ENCODE results near the gene KCNMA1. TPM values are rescaled to one million over a fixed set of nuclear protein-coding genes. Genes with fewer than 3 reads are reported as not detected.

Gene KCNMA1
- total and polyA plus RNA-seq, 10 donors = 9.3 to 114 (median 51.5) TPM

- Histone ChIP-seq H3K27me3 (replicated peaks in 1 of 7) (peaks cover 0 to 45% (median 0%) of the 10 kb centered on the region in 7 donors), H3K36me3 (no peaks in the 10 kb centered on the region), H3K4me3 (no peak overlapping the region), H3K27ac (no peak overlapping the region), H3K4me1 (no peaks in the 10 kb centered on the region), H3K9me3 (no peaks in the 10 kb centered on the region)
- intact Hi-C loops (cut with DNase I; ENCODE audit: low total_unique reads) = no loop called here
- TF ChIP-seq CTCF (IDR thresholded peaks at IDR 0.05 in 8 of 11, conservative IDR thresholded peaks at IDR 0.05 in 3 of 11) = no peak
- no peak for TF ChIP-seq POLR2A (IDR thresholded peaks at IDR 0.05)
- no peak for TF ChIP-seq POLR2AphosphoS5 (IDR thresholded peaks at IDR 0.05)
- WGBS, 5 donors = 73 to 83% (median 81%) methylated on average over 3 of the region's 3 CpGs
- DNase-seq = no peak
Observed at GRCh38 chr10:77401683-77402082, 235.9 kb downstream of the KCNMA1 start.

- Histone ChIP-seq H3K4me1 (no peaks in the 10 kb centered on the region), H3K27ac (no peak overlapping the region), H3K9me3 (no peaks in the 10 kb centered on the region), H3K36me3 (no peaks in the 10 kb centered on the region), H3K27me3 (replicated peaks in 1 of 7) (peaks cover 0 to 35% (median 0%) of the 10 kb centered on the region in 7 donors), H3K4me3 (no peak overlapping the region)
- no peak for DNase-seq
- no peak for TF ChIP-seq POLR2A (IDR thresholded peaks at IDR 0.05)
- TF ChIP-seq CTCF (IDR thresholded peaks at IDR 0.05 in 8 of 11, conservative IDR thresholded peaks at IDR 0.05 in 3 of 11) = no peak
- TF ChIP-seq POLR2AphosphoS5 (IDR thresholded peaks at IDR 0.05) = no peak
- intact Hi-C loops (cut with DNase I; ENCODE audit: low total_unique reads) = no loop called here
- WGBS, 5 donors = 85 to 94% (median 88%) methylated on average over 4 of the region's 4 CpGs
Observed at GRCh38 chr10:77400033-77400432, 237.6 kb downstream of the KCNMA1 start.

- no peak overlapping the region for H3K4me3 ChIP-seq
- no peaks in the 10 kb centered on the region for H3K4me1 ChIP-seq
- peaks cover 0 to 34% (median 0%) of the 10 kb centered on the region in 7 donors for H3K27me3 ChIP-seq (replicated peaks in 1 of 7)
- H3K36me3 ChIP-seq = no peaks in the 10 kb centered on the region
- DNase-seq = no peak
- no peak for TF ChIP-seq CTCF (IDR thresholded peaks at IDR 0.05 in 8 of 11, conservative IDR thresholded peaks at IDR 0.05 in 3 of 11)
- TF ChIP-seq POLR2A (IDR thresholded peaks at IDR 0.05) = no peak
- no peak for TF ChIP-seq POLR2AphosphoS5 (IDR thresholded peaks at IDR 0.05)
- intact Hi-C loops (cut with DNase I; ENCODE audit: low total_unique reads) = no loop called here
- H3K9me3 ChIP-seq = no peaks in the 10 kb centered on the region
- WGBS, 5 donors = 77 to 86% (median 84%) methylated on average over 10 of the region's 10 CpGs
- no peak overlapping the region for H3K27ac ChIP-seq
Observed at GRCh38 chr10:77398986-77399755, 238.4 kb downstream of the KCNMA1 start.

- H3K9me3 ChIP-seq = no peaks in the 10 kb centered on the region
- WGBS, 5 donors = 77 to 90% (median 80%) methylated on average over 2 of the region's 2 CpGs
- no peaks in the 10 kb centered on the region for H3K4me1 ChIP-seq
- no peak overlapping the region for H3K27ac ChIP-seq
- H3K36me3 ChIP-seq = no peaks in the 10 kb centered on the region
- H3K4me3 ChIP-seq = no peak overlapping the region
- no peak for DNase-seq
- H3K27me3 ChIP-seq (replicated peaks in 1 of 7) = peaks cover 0 to 28% (median 0%) of the 10 kb centered on the region in 7 donors
- intact Hi-C loops (cut with DNase I; ENCODE audit: low total_unique reads) = no loop called here
- TF ChIP-seq CTCF (IDR thresholded peaks at IDR 0.05 in 8 of 11, conservative IDR thresholded peaks at IDR 0.05 in 3 of 11) (no peak), POLR2AphosphoS5 (IDR thresholded peaks at IDR 0.05) (no peak), POLR2A (IDR thresholded peaks at IDR 0.05) (no peak)
Observed at GRCh38 chr10:77398558-77398957, 239.1 kb downstream of the KCNMA1 start.
